Activated CD4-positive, alpha-beta T cell treated with anti-CD3 and anti-CD28 coated beads, Interleukin-2, amount 10 ng/mL, durations not matched to agents 24 days and 14 days (primary cell): ENCODE measurements around the gene MCM8. TPM values are rescaled to one million over a fixed set of nuclear protein-coding genes. Genes with fewer than 3 reads are reported as not detected.

Experiments used
- DNase-seq: peaks from one replicate; pipeline ENCODE4 v3.0.0; 2022
- H3K27ac Mint-ChIP-seq: one replicate; pipeline ENCODE4 v1.8.0; 2022; ENCODE audit warnings: mild to moderate bottlenecking, mixed read lengths
- H3K27me3 Mint-ChIP-seq: one replicate; pipeline ENCODE4 v1.8.0; 2022; ENCODE audit warnings: mixed read lengths
- H3K36me3 Mint-ChIP-seq: one replicate; pipeline ENCODE4 v1.8.0; 2022; ENCODE audit warnings: low read depth, mild to moderate bottlenecking, mixed read lengths
- H3K4me1 Mint-ChIP-seq: one replicate; pipeline ENCODE4 v1.8.0; 2021; ENCODE audit warnings: mixed read lengths
- H3K4me3 Mint-ChIP-seq: one replicate; pipeline ENCODE4 v1.8.0; 2022; ENCODE audit warnings: mild to moderate bottlenecking, moderate library complexity, mixed read lengths
- H3K9me3 Mint-ChIP-seq: one replicate; pipeline ENCODE4 v1.8.0; 2021; ENCODE audit warnings: mixed read lengths
- intact Hi-C: fragments of 100-400 bp; cut with micrococcal nuclease; formaldehyde crosslinking; loops from one replicate; pipeline ENCODE4 v1.15.1; 2023
- total RNA-seq: library from RNA; stranded (reverse); gene quantifications from 2 replicates; pipeline ENCODE4 v1.2.3, GENCODE V29; 2022

The MCM8 gene
- total RNA-seq, 1 donor from 2014 or later = 42.2 TPM

- no peak overlapping the region for H3K4me3 Mint-ChIP-seq
- H3K36me3 Mint-ChIP-seq = peaks cover 2% of the 10 kb centered on the region
- peaks cover 30% of the 10 kb centered on the region for H3K27me3 Mint-ChIP-seq
- no peak overlapping the region for H3K27ac Mint-ChIP-seq
- intact Hi-C loops = no loop called here
- H3K4me1 Mint-ChIP-seq = no peaks in the 10 kb centered on the region
- H3K9me3 Mint-ChIP-seq = no peaks in the 10 kb centered on the region
- no peak for DNase-seq
Measured at GRCh38 chr20:6048391-6048790, 97.9 kb downstream of the MCM8 start.

Other genes starting within 250 kb of the MCM8 start
- gene SHLD1, start 200.3 kb upstream of the MCM8 start, total RNA-seq = 8.6 and 10.7 TPM in 2 replicates
- 0.24 TPM in 1 of 2 replicates, not detected in the other for gene CHGB, start 39.1 kb upstream of the MCM8 start, total RNA-seq
- gene TRMT6, start 119 bp upstream of the MCM8 start, total RNA-seq = 33.6 and 35.5 TPM in 2 replicates
- 59.4 and 60.2 TPM in 2 replicates for gene CRLS1, start 55.5 kb downstream of the MCM8 start, total RNA-seq
- gene LRRN4, start 103.4 kb downstream of the MCM8 start, total RNA-seq = not detected in 2 replicates
- gene FERMT1, start 172.4 kb downstream of the MCM8 start, total RNA-seq = 0.58 and 0.71 TPM in 2 replicates